Fibroblast of mammary gland (primary cell): Measurements from ENCODE around the gene PEX6.

Experiments
- DNase-seq: peaks from one replicate; pipeline ENCODE4 v3.0.0-alpha.2; 2010; ENCODE audit warnings: low read depth
- H3K4me3 ChIP-seq: 2 replicates; pipeline ENCODE4 v1.5.1; 2011; ENCODE audit warnings: low read depth, mild to moderate bottlenecking, low read length, moderate library complexity; ENCODE audit not compliant: control insufficient read depth
- TF ChIP-seq, protein P1 (sequence below): conservative IDR thresholded peaks from 2 replicates; pipeline ENCODE4 v1.5.1; 2011; ENCODE audit warnings: low read depth, low read length, inconsistent platforms; ENCODE audit not compliant: control insufficient read depth, insufficient read depth

Gene PEX6

DNA sequence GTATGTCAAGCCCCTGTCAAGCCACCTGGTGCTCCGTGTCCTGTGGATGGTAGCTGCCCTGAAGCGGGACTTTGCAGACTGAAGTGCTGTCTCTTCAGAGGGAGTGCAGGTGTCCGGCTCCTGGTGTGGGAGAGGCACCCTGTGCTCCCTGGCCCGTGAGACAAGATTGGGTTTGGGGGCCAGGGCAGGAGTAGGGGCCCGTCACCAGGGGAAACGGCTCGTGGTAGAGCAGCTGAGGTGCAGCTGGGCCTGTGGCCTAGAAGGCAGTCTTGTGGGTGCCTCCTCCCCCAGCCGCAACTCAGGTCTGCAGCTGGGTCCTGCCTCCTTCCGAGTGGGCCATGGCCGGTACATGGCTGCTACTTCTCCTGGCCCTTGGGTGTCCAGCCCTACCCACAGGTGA, 63.2 kb downstream of the PEX6 start, which contains the start of gene PTCRA:
PTCRA (plus strand) TSS at position 322 of the 400 bp plus-strand sequence; CDS start at position 339, 17 bp downstream.
- no peak within 1 kb of the TSS for H3K4me3 ChIP-seq
- TF ChIP-seq, protein P1, sequence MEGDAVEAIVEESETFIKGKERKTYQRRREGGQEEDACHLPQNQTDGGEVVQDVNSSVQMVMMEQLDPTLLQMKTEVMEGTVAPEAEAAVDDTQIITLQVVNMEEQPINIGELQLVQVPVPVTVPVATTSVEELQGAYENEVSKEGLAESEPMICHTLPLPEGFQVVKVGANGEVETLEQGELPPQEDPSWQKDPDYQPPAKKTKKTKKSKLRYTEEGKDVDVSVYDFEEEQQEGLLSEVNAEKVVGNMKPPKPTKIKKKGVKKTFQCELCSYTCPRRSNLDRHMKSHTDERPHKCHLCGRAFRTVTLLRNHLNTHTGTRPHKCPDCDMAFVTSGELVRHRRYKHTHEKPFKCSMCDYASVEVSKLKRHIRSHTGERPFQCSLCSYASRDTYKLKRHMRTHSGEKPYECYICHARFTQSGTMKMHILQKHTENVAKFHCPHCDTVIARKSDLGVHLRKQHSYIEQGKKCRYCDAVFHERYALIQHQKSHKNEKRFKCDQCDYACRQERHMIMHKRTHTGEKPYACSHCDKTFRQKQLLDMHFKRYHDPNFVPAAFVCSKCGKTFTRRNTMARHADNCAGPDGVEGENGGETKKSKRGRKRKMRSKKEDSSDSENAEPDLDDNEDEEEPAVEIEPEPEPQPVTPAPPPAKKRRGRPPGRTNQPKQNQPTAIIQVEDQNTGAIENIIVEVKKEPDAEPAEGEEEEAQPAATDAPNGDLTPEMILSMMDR, result no peak
- DNase-seq, result no peak

DNA sequence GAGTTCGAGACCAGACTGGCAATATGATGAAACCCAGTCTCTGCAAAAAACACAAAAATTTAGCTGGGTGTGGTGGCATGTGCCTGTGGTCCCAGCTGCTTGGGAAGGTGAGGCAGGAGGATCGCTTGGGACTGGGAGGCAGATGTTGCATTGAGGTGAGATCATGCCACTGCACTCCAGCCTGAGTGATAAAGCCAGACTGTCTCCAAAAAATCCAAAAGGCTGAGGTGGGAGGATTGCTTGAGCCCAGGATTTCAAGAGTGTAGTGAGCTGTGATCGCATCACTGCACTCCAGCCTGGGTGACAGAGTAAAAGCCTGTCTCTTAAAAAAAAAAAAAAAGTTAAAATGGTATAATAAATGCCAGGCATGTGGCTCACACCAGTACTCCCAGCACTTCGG, 64.4 kb downstream of the PEX6 start:
- no peak overlapping the region for H3K4me3 ChIP-seq
- no peak for DNase-seq
- TF ChIP-seq, protein P1, result no peak
